Trophoblast cell (in vitro differentiated cells and primary cell): ENCODE measurements around the gene PPM1N.
"Not testable (repeated sequence)": the region's sequence is repeated elsewhere in the genome, so short reads cannot be mapped to it uniquely, and the experiment has no call there.

Source experiments
- DNase-seq, 2 donors: peaks; one replicate each; pipeline ENCODE4 v3.0.0-alpha.2; 2016
- H2AFZ ChIP-seq: 2 replicates; pipeline ENCODE4 v1.6.1; 2013; ENCODE audit warnings: low read length, moderate library complexity, mild to moderate bottlenecking; ENCODE audit not compliant: insufficient read depth, poor library complexity
- H2AK5ac ChIP-seq: 2 replicates; pipeline ENCODE4 v1.6.1; 2013; ENCODE audit warnings: mild to moderate bottlenecking, low read length
- H2BK120ac ChIP-seq: 2 replicates; pipeline ENCODE4 v1.6.1; 2013; ENCODE audit warnings: low read length, mild to moderate bottlenecking, moderate library complexity; ENCODE audit not compliant: insufficient read depth, poor library complexity
- H2BK12ac ChIP-seq: 2 replicates; pipeline ENCODE4 v1.6.1; 2013; ENCODE audit warnings: mild to moderate bottlenecking, low read length, moderate library complexity
- H2BK5ac ChIP-seq: 2 replicates; pipeline ENCODE4 v1.6.1; 2013; ENCODE audit warnings: low read length, low read depth, moderate library complexity, mild to moderate bottlenecking; ENCODE audit not compliant: poor library complexity
- H3K14ac ChIP-seq: 2 replicates; pipeline ENCODE4 v1.6.1; 2013; ENCODE audit warnings: mild to moderate bottlenecking, low read length
- H3K18ac ChIP-seq: 2 replicates; pipeline ENCODE4 v1.6.1; 2013; ENCODE audit warnings: mild to moderate bottlenecking, low read length
- H3K23ac ChIP-seq: 2 replicates; pipeline ENCODE4 v1.6.1; 2013; ENCODE audit warnings: low read length
- H3K27ac ChIP-seq: 2 replicates; pipeline ENCODE4 v1.5.1; 2013; ENCODE audit warnings: low read depth, mild to moderate bottlenecking, inconsistent platforms, low read length, moderate library complexity
- H3K27me3 ChIP-seq: 2 replicates; pipeline ENCODE4 v1.6.1; 2013; ENCODE audit warnings: inconsistent platforms, mild to moderate bottlenecking, low read length, moderate library complexity; ENCODE audit not compliant: insufficient read depth
- H3K36me3 ChIP-seq, 2 experiments: 1 replicate in 1 of 2; 2 replicates in 1 of 2; pipeline ENCODE4 v1.6.1; 2013; ENCODE audit warnings: low read length in 2 of 2, mild to moderate bottlenecking in 2 of 2, moderate library complexity in 1 of 2; ENCODE audit not compliant: insufficient read depth in 2 of 2, control insufficient read depth in 1 of 2
- H3K4ac ChIP-seq: 2 replicates; pipeline ENCODE4 v1.6.1; 2013; ENCODE audit warnings: low read depth, mild to moderate bottlenecking, low read length, moderate library complexity
- H3K4me1 ChIP-seq, 2 experiments: 1 replicate in 1 of 2; 2 replicates in 1 of 2; pipeline ENCODE4 v1.6.1; 2013; ENCODE audit warnings: low read length in 2 of 2, mild to moderate bottlenecking in 2 of 2, moderate library complexity in 1 of 2; ENCODE audit not compliant: insufficient read depth in 2 of 2, control insufficient read depth in 1 of 2
- H3K4me2 ChIP-seq: 2 replicates; pipeline ENCODE4 v1.6.1; 2013; ENCODE audit warnings: inconsistent platforms, mild to moderate bottlenecking, low read length, moderate library complexity
- H3K4me3 ChIP-seq: 2 replicates; pipeline ENCODE4 v1.5.1; 2013; ENCODE audit warnings: mild to moderate bottlenecking, low read depth, low read length, inconsistent platforms
- H3K79me1 ChIP-seq: one replicate; pipeline ENCODE4 v1.6.1; 2013; ENCODE audit warnings: low read length
- H3K79me2 ChIP-seq: 2 replicates; pipeline ENCODE4 v1.6.1; 2013; ENCODE audit warnings: low read length, mild to moderate bottlenecking; ENCODE audit not compliant: control insufficient read depth, insufficient read depth, poor library complexity
- H3K9ac ChIP-seq: 2 replicates; pipeline ENCODE4 v1.6.1; 2013; ENCODE audit warnings: mild to moderate bottlenecking, low read length
- H3K9me3 ChIP-seq: 2 replicates; pipeline ENCODE4 v1.6.1; 2013; ENCODE audit warnings: low read depth, mild to moderate bottlenecking, control low read depth, inconsistent platforms, low read length; ENCODE audit not compliant: insufficient read depth
- H4K12ac ChIP-seq: 2 replicates; pipeline ENCODE4 v1.6.1; 2013; ENCODE audit warnings: low read depth, mild to moderate bottlenecking, low read length, moderate library complexity
- H4K8ac ChIP-seq: 2 replicates; pipeline ENCODE4 v1.6.1; 2013; ENCODE audit warnings: low read depth, mild to moderate bottlenecking, low read length, moderate library complexity
- H4K91ac ChIP-seq: one replicate; pipeline ENCODE4 v1.6.1; 2013; ENCODE audit warnings: low read depth, mild to moderate bottlenecking, low read length, moderate library complexity
- WGBS: extraction: QIAGEN DNeasy Blood & Tissue Kit; methylation state at CpG from one replicate; pipeline ENCODE4 v1.1.7; 2013; ENCODE audit warnings: missing lambda C conversion rate; ENCODE audit not compliant: insufficient read length, insufficient coverage; ENCODE audit errors: extremely low coverage; 5-methylcytosine and 5-hydroxymethylcytosine counted together

The PPM1N gene

GRCh38 chr19:45508417-45508860, 10.2 kb downstream of the PPM1N start:
- peak overlapping the region; percentile 94 for H3K4me3 ChIP-seq
- peak overlapping the region; percentile 86 for H3K4me2 ChIP-seq
- peak overlapping the region; percentile 89 for H4K91ac ChIP-seq
- H3K18ac ChIP-seq = peak overlapping the region; percentile 76
- H3K9ac ChIP-seq = peak overlapping the region; percentile 92
- peak overlapping the region; percentile 1 for H2BK12ac ChIP-seq
- H3K27ac ChIP-seq = peak overlapping the region; percentile 95
- H4K8ac ChIP-seq = peak overlapping the region; percentile 59
- no peak overlapping the region for H3K23ac ChIP-seq
- no peaks in the 10 kb centered on the region for H3K9me3 ChIP-seq
- WGBS = no CpG with 5 or more reads among the region's 26 CpGs
- peak overlapping the region; percentile 78 for H2AK5ac ChIP-seq
- peaks cover 30% of the 10 kb centered on the region for H3K79me1 ChIP-seq
- H3K79me2 ChIP-seq = peaks cover 41% of the 10 kb centered on the region
- peaks cover 11 to 16% of the 10 kb centered on the region in 2 experiments for H3K36me3 ChIP-seq
- DNase-seq = peak; percentile 86
- H4K12ac ChIP-seq = peak overlapping the region; percentile 81
- peaks cover 12 to 15% of the 10 kb centered on the region in 2 experiments for H3K4me1 ChIP-seq
- no peak overlapping the region for H2AFZ ChIP-seq
- H2BK120ac ChIP-seq = peak overlapping the region; percentile 79
- no peaks in the 10 kb centered on the region for H3K27me3 ChIP-seq
- peak overlapping the region; percentile 94 for H3K14ac ChIP-seq
- peak overlapping the region; percentile 77 for H2BK5ac ChIP-seq
- H3K4ac ChIP-seq = peak overlapping the region; percentile 85

DNA sequence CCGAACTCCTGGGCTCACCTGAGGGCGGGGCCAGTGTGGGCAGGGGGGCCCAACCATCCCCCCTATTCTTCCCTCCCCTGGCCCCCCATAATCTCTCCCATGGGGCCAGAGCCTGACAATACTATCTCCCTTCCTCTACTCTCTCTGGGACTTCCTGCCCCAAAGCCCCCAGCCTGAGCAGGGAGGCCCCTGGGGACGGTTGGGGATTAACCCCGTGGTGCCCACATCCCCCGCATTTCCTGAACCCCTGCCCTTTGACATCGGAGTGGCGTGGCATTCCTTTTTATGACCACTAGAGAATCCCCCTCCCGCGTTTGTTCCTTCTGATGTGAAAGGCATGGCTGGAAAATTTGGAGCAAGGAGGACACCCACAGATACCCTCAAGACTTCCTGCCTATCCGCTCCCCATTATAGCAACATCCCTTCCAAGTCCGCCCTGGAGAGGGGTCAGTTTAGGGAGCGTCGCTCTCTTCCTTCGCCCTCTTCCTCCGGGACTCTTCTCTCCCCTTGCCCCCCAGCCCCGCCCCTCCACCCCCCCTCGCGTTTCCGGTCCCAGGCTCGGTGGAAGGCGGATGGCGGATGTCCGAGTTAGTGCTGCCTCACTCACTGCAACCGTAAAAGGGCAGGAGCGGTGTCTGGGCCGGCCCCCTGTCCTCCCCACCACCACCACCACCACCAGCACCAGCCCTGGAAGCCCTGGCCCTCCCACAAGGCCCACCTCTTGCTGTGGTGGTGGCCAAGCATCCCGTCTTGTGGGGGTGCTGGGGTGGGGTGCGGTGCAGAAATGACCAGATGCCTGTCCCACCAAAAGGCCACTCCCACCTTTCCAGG, 10.8 kb downstream of the PPM1N start:
- H2BK5ac ChIP-seq = peak overlapping the region; percentile 66
- H3K9me3 ChIP-seq = no peaks in the 10 kb centered on the region
- H2BK120ac ChIP-seq = peak overlapping the region; percentile 50
- peaks cover 17 to 19% of the 10 kb centered on the region in 2 experiments for H3K36me3 ChIP-seq
- peak overlapping the region; percentile 37 for H2BK12ac ChIP-seq
- no peak overlapping the region for H3K23ac ChIP-seq
- peak overlapping the region; percentile 95 for H3K27ac ChIP-seq
- peak overlapping the region; percentile 80 for H3K9ac ChIP-seq
- peak overlapping the region; percentile 86 for H3K4me2 ChIP-seq
- WGBS = no CpG with 5 or more reads among the region's 28 CpGs
- peak overlapping the region; percentile 93 for H3K4ac ChIP-seq
- H4K91ac ChIP-seq = peak overlapping the region; percentile 82
- H3K14ac ChIP-seq = peak overlapping the region; percentile 78
- peak overlapping the region; percentile 42 for H2AFZ ChIP-seq
- H2AK5ac ChIP-seq = peak overlapping the region; percentile 87
- DNase-seq = peak; percentile 61 to 77
- peaks cover 46% of the 10 kb centered on the region for H3K79me2 ChIP-seq
- peaks cover 30% of the 10 kb centered on the region for H3K79me1 ChIP-seq
- peaks cover 12 to 19% of the 10 kb centered on the region in 2 experiments for H3K4me1 ChIP-seq
- H4K12ac ChIP-seq = peak overlapping the region; percentile 68
- H3K4me3 ChIP-seq = peak overlapping the region; percentile 94
- H4K8ac ChIP-seq = peak overlapping the region; percentile 62
- no peaks in the 10 kb centered on the region for H3K27me3 ChIP-seq
- peak overlapping the region; percentile 73 for H3K18ac ChIP-seq

- peak overlapping the region; percentile 78 for H3K14ac ChIP-seq
- H2AK5ac ChIP-seq = peak overlapping the region; percentile 87
- H4K8ac ChIP-seq = peak overlapping the region; percentile 62
- H3K4me3 ChIP-seq = peak overlapping the region; percentile 41
- peak overlapping the region; percentile 49 for H2BK5ac ChIP-seq
- H3K4me2 ChIP-seq = peak overlapping the region; percentile 86
- H3K4me1 ChIP-seq = peaks cover 12 to 22% of the 10 kb centered on the region in 2 experiments
- H2BK120ac ChIP-seq = peak overlapping the region; percentile 26
- peak overlapping the region; percentile 68 for H4K12ac ChIP-seq
- peaks cover 19 to 22% of the 10 kb centered on the region in 2 experiments for H3K36me3 ChIP-seq
- no peaks in the 10 kb centered on the region for H3K27me3 ChIP-seq
- DNase-seq = no peak
- H4K91ac ChIP-seq = peak overlapping the region; percentile 79
- H3K18ac ChIP-seq = peak overlapping the region; percentile 73
- H3K79me1 ChIP-seq = peaks cover 30% of the 10 kb centered on the region
- H3K4ac ChIP-seq = peak overlapping the region; percentile 93
- H3K23ac ChIP-seq = no peak overlapping the region
- H3K9me3 ChIP-seq = no peaks in the 10 kb centered on the region
- H2BK12ac ChIP-seq = peak overlapping the region; percentile 37
- H2AFZ ChIP-seq = peak overlapping the region; percentile 42
- H3K79me2 ChIP-seq = peaks cover 49% of the 10 kb centered on the region
- WGBS = no CpG with 5 or more reads among the region's 3 CpGs
- peak overlapping the region; percentile 43 for H3K9ac ChIP-seq
- peak overlapping the region; percentile 24 for H3K27ac ChIP-seq
These were observed 11.4 kb downstream of the PPM1N start for GRCh38 chr19:45509692-45510015.

DNA sequence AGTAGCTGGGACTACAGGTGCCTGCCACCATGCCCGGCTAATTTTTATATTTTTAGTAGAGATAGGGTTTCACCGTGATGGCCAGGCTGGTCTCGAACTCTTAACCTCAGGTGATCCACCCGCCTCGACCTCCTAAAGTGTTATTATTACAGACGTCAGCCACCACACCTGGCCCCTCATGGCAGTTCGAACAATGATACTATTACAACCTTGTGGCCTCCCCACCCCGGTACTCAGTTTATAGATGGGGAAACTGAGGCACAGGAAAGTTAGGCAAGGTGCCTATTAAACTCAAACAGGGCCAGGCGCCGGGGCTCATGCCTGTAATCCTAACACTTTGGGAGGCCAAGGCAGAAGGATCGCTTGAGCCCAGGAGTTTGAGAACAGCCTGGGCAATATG, 12.1 kb downstream of the PPM1N start:
- not testable (repeated sequence) for H4K8ac ChIP-seq, H3K18ac ChIP-seq, H3K27ac ChIP-seq, H3K9ac ChIP-seq, H2AK5ac ChIP-seq, H2BK12ac ChIP-seq, H3K14ac ChIP-seq, H3K4me2 ChIP-seq, DNase-seq, H3K27me3 ChIP-seq, H3K9me3 ChIP-seq, H4K12ac ChIP-seq, H3K23ac ChIP-seq, H2AFZ ChIP-seq, H4K91ac ChIP-seq, H2BK120ac ChIP-seq, H2BK5ac ChIP-seq, H3K4me3 ChIP-seq
- Histone ChIP-seq H3K4ac (peak overlapping the region; percentile 93), H3K4me1 (peaks cover 10 to 20% of the 10 kb centered on the region in 2 experiments), H3K79me1 (peaks cover 30% of the 10 kb centered on the region), H3K36me3 (peaks cover 23 to 28% of the 10 kb centered on the region in 2 experiments), H3K79me2 (peaks cover 49% of the 10 kb centered on the region)
- WGBS = no CpG with 5 or more reads among the region's 11 CpGs
